K562 (cell line): ENCODE measurements around the gene OOSP2. TPM values are rescaled to one million over a fixed set of nuclear protein-coding genes. Genes with fewer than 3 reads are reported as not detected.
A peak's percentile ranks its signal among the peaks of the same experiment; 100 is the strongest.

Source experiments
- ATF1 ChIP-seq, 2 experiments: fragments of 450-650 bp in 1 of 2; IDR thresholded peaks; 2 replicates each; pipeline ENCODE4 v1.6.1; 2016; ENCODE audit warnings: missing compliant biosample characterization in 1 of 2, missing genetic modification characterization in 1 of 2
- CBFA2T3 ChIP-seq: fragments of 450-650 bp; IDR thresholded peaks from 2 replicates; pipeline ENCODE4 v1.6.1; 2017
- ESRRA ChIP-seq: fragments of 450-650 bp; IDR thresholded peaks from 2 replicates; pipeline ENCODE4 v1.6.1; 2014; ENCODE audit warnings: low read depth, mild to moderate bottlenecking, moderate library complexity, borderline replicate concordance
- FOSL1 ChIP-seq: fragments of 200-800 bp; sonication (Bioruptor generic); conservative IDR thresholded peaks from 2 replicates; pipeline ENCODE4 v1.6.1; 2016; ENCODE audit warnings: missing genetic modification characterization, missing compliant biosample characterization
- HDGF ChIP-seq: fragments of 450-650 bp; IDR thresholded peaks from 2 replicates; pipeline ENCODE4 v1.6.1; 2016
- MECOM ChIP-seq: fragments of 250-450 bp; sonication (Bioruptor Pico); IDR thresholded peaks from 2 replicates; pipeline ENCODE4 v1.8.0; 2022; ENCODE audit warnings: inconsistent platforms
- NCOA1 ChIP-seq: fragments of 450-650 bp; IDR thresholded peaks from 2 replicates; pipeline ENCODE4 v1.6.1; 2016; ENCODE audit warnings: low read depth
- NCOR1 ChIP-seq: fragments of 450-650 bp; IDR thresholded peaks from 2 replicates; pipeline ENCODE4 v1.6.1; 2016; ENCODE audit warnings: mild to moderate bottlenecking, moderate library complexity
- NEUROD1 ChIP-seq: fragments of 150-350 bp; IDR thresholded peaks from 2 replicates; pipeline ENCODE4 v1.6.1; 2014; ENCODE audit warnings: borderline replicate concordance, low read length, low read depth; ENCODE audit not compliant: partially characterized antibody
- NFIC ChIP-seq: fragments of 450-650 bp; IDR thresholded peaks from 2 replicates; pipeline ENCODE4 v1.6.1; 2017; ENCODE audit warnings: mild to moderate bottlenecking, inconsistent platforms
- PML ChIP-seq: IDR thresholded peaks from 2 replicates; pipeline ENCODE4 v1.6.1; 2012; ENCODE audit warnings: low read length, inconsistent platforms
- POLR2AphosphoS5 ChIP-seq: IDR thresholded peaks from 2 replicates; pipeline ENCODE4 v1.6.1; 2011; ENCODE audit warnings: mild to moderate bottlenecking, low read depth, low read length, moderate library complexity; ENCODE audit not compliant: control insufficient read depth, insufficient read depth
- STAT5A ChIP-seq: IDR thresholded peaks from 2 replicates; pipeline ENCODE4 v1.6.1; 2012; ENCODE audit warnings: low read length, inconsistent platforms, borderline replicate concordance
- TAF15 ChIP-seq: fragments of 200-400 bp; formaldehyde crosslinking; IDR thresholded peaks from 2 replicates; pipeline ENCODE4 v1.6.1; 2017; ENCODE audit warnings: mild to moderate bottlenecking, low read depth, low read length, moderate library complexity
- TEAD1 ChIP-seq, 2 experiments: fragments of 450-650 bp in 1 of 2; sonication (generic) in 1 of 2; formaldehyde crosslinking; IDR thresholded peaks; 2 replicates each; pipeline versions ENCODE4 v1.4.0 to v1.8.0; 2020 to 2022; ENCODE audit warnings: mild to moderate bottlenecking in 2 of 2, missing genetic modification reagents in 1 of 2
- TRIM24 ChIP-seq, 2 experiments: fragments of 450-650 bp; IDR thresholded peaks; 2 replicates each; pipeline ENCODE4 v1.6.1; 2016
- ZBED1 ChIP-seq: IDR thresholded peaks from 2 replicates; pipeline ENCODE4 v1.6.1; 2014
- ZNF445 ChIP-seq: fragments of 250-450 bp; sonication (Bioruptor Pico); IDR thresholded peaks from 2 replicates; pipeline ENCODE4 v1.4.0; 2020; ENCODE audit warnings: low read depth, mild to moderate bottlenecking, moderate library complexity
- polyA plus RNA-seq, 8 experiments: library from polyadenylated mRNA; depleted of rRNA in 4 of 8; stranded (reverse) in 5 of 8; unstranded in 3 of 8; fragments of >200 nt; fragmentation: Nextera tagmentation in 2 of 8; fragmentation: Illumina TruSeq in 1 of 8; extraction: Ambion mirVana in 2 of 8; extraction: Trizol in 1 of 8; gene quantifications; 2 replicates each; pipeline versions ENCODE4 v1.2.1 to v1.2.3, GENCODE V29; 2011 to 2014; ENCODE audit warnings: inconsistent platforms in 1 of 8, missing spikeins in 1 of 8
- total RNA-seq, 7 experiments: library from RNA; depleted of rRNA in 6 of 7; stranded (reverse); fragments of >200 nt in 6 of 7; fragmentation: Illumina TruSeq in 2 of 7; extraction: Trizol in 2 of 7; gene quantifications; 2 replicates each; pipeline versions ENCODE4 v1.2.1 to v1.2.3, GENCODE V29; 2011 to 2021; ENCODE audit warnings: low replicate concordance in 1 of 7
- TF ChIP-seq, protein P1 (sequence below): fragments of 450-650 bp; formaldehyde crosslinking; IDR thresholded peaks from 2 replicates; pipeline ENCODE4 v1.4.0; 2022; ENCODE audit warnings: mild to moderate bottlenecking, moderate library complexity
- TF ChIP-seq, protein P2 (sequence below): IDR thresholded peaks from 2 replicates; pipeline ENCODE4 v1.6.1; 2011; ENCODE audit warnings: borderline replicate concordance, low read depth, mild to moderate bottlenecking, moderate library complexity, low read length; ENCODE audit not compliant: insufficient read depth, poor library complexity, severe bottlenecking

Gene OOSP2
- total and polyA plus RNA-seq, 9 of the 15 experiments (the other 6 are each of a cell fraction or from before 2014, with no cell fraction given), result 0.14 to 1.5 (median 0.32) TPM; not detected in 4

DNA sequence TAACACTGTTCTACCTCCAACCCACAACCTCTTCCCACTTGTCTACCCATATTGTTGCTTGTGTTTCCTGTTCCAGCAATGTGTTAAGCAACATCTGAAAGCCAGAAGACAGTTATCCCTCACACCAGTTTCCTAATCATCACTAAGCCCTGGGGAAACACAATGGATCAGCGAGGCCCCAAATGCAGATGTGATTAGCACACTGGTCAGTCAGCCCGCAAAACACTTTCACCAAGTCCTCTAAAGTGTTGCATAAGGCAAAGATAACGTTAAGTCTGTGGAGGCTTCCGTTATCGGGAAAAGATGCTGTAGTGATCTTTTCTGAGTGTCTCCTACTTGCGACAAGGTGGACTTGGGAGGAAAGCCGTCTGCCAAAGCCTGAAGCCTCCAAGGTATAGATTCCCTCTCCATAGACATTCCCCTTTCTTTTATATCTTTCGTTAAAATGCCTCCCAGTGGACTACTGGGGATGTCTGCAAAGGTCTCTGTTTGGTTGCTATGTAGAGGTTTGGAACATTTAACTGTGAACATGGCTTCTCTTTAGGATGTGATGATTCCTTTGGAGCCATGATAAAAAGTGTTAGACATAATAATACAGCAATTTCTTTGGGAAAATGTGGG, 16.2 kb downstream of the OOSP2 start, which contains the start of gene MS4A3 (continued):
- TF ChIP-seq, protein P1, sequence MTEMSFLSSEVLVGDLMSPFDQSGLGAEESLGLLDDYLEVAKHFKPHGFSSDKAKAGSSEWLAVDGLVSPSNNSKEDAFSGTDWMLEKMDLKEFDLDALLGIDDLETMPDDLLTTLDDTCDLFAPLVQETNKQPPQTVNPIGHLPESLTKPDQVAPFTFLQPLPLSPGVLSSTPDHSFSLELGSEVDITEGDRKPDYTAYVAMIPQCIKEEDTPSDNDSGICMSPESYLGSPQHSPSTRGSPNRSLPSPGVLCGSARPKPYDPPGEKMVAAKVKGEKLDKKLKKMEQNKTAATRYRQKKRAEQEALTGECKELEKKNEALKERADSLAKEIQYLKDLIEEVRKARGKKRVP, result peak; percentile 64; the same call in 1 of the 2 replicates
- TF ChIP-seq CBFA2T3 (peak; percentile 89), ZBED1 (0 out of 2 replicates have a peak, but pooled peaks have one; percentile 30), ESRRA (0 out of 2 replicates have a peak, but pooled peaks have one; percentile 23), PML (peak; percentile 83), TRIM24 (IDR thresholded peaks at IDR 0.05) (peak; percentile 86 to 92), TEAD1 (CRISPR knock-in tag; IDR thresholded peaks at IDR 0.05) (peak; percentile 30; a peak in 1 of 4 replicates), NEUROD1 (no peak), NFIC (peak; percentile 46; the same call in 1 of the 2 replicates), ATF1 (CRISPR knock-in tag; IDR thresholded peaks at IDR 0.05) (no peak), ATF1 (tag; IDR thresholded peaks at IDR 0.05) (0 out of 2 replicates have a peak, but pooled peaks have one; percentile 5), STAT5A (peak; percentile 73), HDGF (0 out of 2 replicates have a peak, but pooled peaks have one; percentile 58), NCOR1 (peak; percentile 69), ZNF445 (no peak), TAF15 (no peak), MECOM (peak; percentile 83; the same call in 1 of the 2 replicates), FOSL1 (tag) (peak; percentile 62), POLR2AphosphoS5 (peak; percentile 49; the same call in 1 of the 2 replicates), NCOA1 (0 out of 2 replicates have a peak, but pooled peaks have one; percentile 39)
- TF ChIP-seq, protein P2, sequence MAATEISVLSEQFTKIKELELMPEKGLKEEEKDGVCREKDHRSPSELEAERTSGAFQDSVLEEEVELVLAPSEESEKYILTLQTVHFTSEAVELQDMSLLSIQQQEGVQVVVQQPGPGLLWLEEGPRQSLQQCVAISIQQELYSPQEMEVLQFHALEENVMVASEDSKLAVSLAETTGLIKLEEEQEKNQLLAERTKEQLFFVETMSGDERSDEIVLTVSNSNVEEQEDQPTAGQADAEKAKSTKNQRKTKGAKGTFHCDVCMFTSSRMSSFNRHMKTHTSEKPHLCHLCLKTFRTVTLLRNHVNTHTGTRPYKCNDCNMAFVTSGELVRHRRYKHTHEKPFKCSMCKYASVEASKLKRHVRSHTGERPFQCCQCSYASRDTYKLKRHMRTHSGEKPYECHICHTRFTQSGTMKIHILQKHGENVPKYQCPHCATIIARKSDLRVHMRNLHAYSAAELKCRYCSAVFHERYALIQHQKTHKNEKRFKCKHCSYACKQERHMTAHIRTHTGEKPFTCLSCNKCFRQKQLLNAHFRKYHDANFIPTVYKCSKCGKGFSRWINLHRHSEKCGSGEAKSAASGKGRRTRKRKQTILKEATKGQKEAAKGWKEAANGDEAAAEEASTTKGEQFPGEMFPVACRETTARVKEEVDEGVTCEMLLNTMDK, result no peak
